ENCODE measurements around the gene RETN. TPM values are rescaled to one million over a fixed set of nuclear protein-coding genes. Genes with fewer than 3 reads are reported as not detected.

RETN gene
- total and polyA plus RNA-seq, 2 donors (not counting 3 experiments of a cell fraction or from before 2014, with no cell fraction given), result not detected

- Histone ChIP-seq H3K9ac (replicated peaks; ENCODE audit: extremely low read depth, insufficient read depth, low read length) (peak overlapping the region; percentile 93), H4K20me1 (replicated peaks; ENCODE audit: control insufficient read depth, extremely low read depth, insufficient read depth, low read length) (no peaks in the 10 kb centered on the region), H3K4me2 (ENCODE audit: insufficient read depth, low read length) (peak overlapping the region; percentile 93), H2AFZ (ENCODE audit: low read depth, low read length) (peak overlapping the region; percentile 36), H3K36me3 (ENCODE audit: control insufficient read depth in 2 of 2, extremely low read depth in 1 of 2, insufficient read depth in 2 of 2, low read length in 2 of 2) (peaks cover 2 to 13% of the 10 kb centered on the region in 2 experiments), H3K9me1 (replicated peaks; ENCODE audit: control insufficient read depth, extremely low read depth, insufficient read depth, low read length) (no peaks in the 10 kb centered on the region), H3K4me1 (ENCODE audit: control insufficient read depth, extremely low read depth, insufficient read depth, low read length) (peaks cover 16% of the 10 kb centered on the region), H3K4me3 (replicated peaks in 1 of 3; ENCODE audit: insufficient read depth in 1 of 3, low read depth in 1 of 3, low read length in 3 of 3) (peak overlapping the region; percentile 73 to 92 (median 86)), H3K79me2 (ENCODE audit: control insufficient read depth, insufficient read depth, low read length) (peaks cover 41% of the 10 kb centered on the region), H3K27me3 (ENCODE audit: control insufficient read depth in 2 of 2, insufficient read depth in 2 of 2, low read length in 2 of 2) (no peaks in the 10 kb centered on the region), H3K27ac (ENCODE audit: insufficient read depth, low read depth, low read length) (peak overlapping the region; percentile 57), H3K9me3 (replicated peaks; ENCODE audit: control insufficient read depth, insufficient read depth, low read length) (no peaks in the 10 kb centered on the region)
- FAIRE-seq, result no peak
- dilution Hi-C loops (cut with MboI; ENCODE audit: extremely low pct_ligation_motif_present, low sequenced_read_pairs), result no loop called here
- DNase-seq (ENCODE audit: low read depth, low spot score), result peak; percentile 7
- intact Hi-C loops (cut with micrococcal nuclease), result loop anchor here (1.0 to 2.0 kb wide), 5 partner anchors 9 to 292 kb away; partner anchors contain the start of genes PNPLA6, SNAPC2, STXBP2 and TRAPPC5
- BruUV-seq (replicated peaks), result TSS peak; percentile 70
- ChIA-PET POLR2A (interaction anchor here (0.6 kb wide), 1 partner anchor 586 kb away, joined by 4 read pairs; no protein-coding TSS in a partner anchor), CTCF (interaction anchor here (1.2 to 1.8 kb wide), 2 partner anchors 12 to 60 kb away, joined by 4 to 11 read pairs; no protein-coding TSS in a partner anchor)
- TF ChIP-seq JUN (IDR thresholded peaks at IDR 0.05; ENCODE audit: borderline replicate concordance, insufficient read depth, insufficient read length, low read depth), result no peak
- TF ChIP-seq, protein P1, sequence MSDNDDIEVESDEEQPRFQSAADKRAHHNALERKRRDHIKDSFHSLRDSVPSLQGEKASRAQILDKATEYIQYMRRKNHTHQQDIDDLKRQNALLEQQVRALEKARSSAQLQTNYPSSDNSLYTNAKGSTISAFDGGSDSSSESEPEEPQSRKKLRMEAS (IDR thresholded peaks at IDR 0.05; ENCODE audit: insufficient read depth, insufficient read length), result no peak
- no peak for TF ChIP-seq POLR2AphosphoS5 (IDR thresholded peaks at IDR 0.05; ENCODE audit: insufficient read depth, low read depth, low read length)
- no peak for TF ChIP-seq MYC (IDR thresholded peaks at IDR 0.05; ENCODE audit: low read depth, low read length)
- TF ChIP-seq EZH2 (IDR thresholded peaks at IDR 0.05; ENCODE audit: borderline replicate concordance, low read depth, low read length, severe bottlenecking), result no peak
- no peak for TF ChIP-seq CTCF (IDR thresholded peaks at IDR 0.05; ENCODE audit: extremely low read depth in 1 of 2, insufficient read depth in 1 of 2, low read depth in 1 of 2, low read length in 2 of 2)
- no peak for TF ChIP-seq FOS (IDR thresholded peaks at IDR 0.05; ENCODE audit: borderline replicate concordance, insufficient read depth, low read length)
- TF ChIP-seq GATA2 (IDR thresholded peaks at IDR 0.05; ENCODE audit: insufficient read depth, insufficient read length, low read depth, low read length), result no peak
- TF ChIP-seq POLR2A (IDR thresholded peaks at IDR 0.05; ENCODE audit: low read depth, low read length), result no peak
These were observed 40.1 kb upstream of the RETN start for GRCh38 chr19:7628589-7629311.

All from endothelial cell of umbilical vein (primary cell).